ENCODE measurements around the gene KIAA1671.
A peak's percentile ranks its signal among the peaks of the same experiment; 100 is the strongest.

KIAA1671 gene

DNA sequence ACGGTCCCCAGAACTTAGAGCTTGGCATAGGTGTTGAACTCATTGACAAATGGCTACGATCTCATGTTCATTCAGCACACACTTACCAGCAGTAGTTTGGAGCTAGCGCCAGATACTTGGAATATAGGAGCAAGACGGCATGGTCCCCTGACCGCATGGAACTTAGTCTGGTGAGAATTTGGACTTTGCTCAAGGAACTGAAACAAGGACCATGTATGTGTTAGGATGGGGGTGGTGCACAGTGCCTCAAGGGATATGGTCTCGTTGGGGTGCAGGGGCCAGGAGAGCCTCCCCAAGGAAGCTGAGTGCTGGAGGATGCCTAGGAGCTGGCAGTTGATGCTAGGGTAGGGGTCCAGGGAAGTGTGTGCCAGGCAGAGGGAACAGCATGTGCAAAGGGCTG, 119.2 kb downstream of the KIAA1671 start:
- in situ Hi-C loops (cut with MboI; ENCODE audit: low pct_unique_long_range_greater_than_20kb, low sequenced_read_pairs), result no loop called here
- DNase-seq, result no peak

DNA sequence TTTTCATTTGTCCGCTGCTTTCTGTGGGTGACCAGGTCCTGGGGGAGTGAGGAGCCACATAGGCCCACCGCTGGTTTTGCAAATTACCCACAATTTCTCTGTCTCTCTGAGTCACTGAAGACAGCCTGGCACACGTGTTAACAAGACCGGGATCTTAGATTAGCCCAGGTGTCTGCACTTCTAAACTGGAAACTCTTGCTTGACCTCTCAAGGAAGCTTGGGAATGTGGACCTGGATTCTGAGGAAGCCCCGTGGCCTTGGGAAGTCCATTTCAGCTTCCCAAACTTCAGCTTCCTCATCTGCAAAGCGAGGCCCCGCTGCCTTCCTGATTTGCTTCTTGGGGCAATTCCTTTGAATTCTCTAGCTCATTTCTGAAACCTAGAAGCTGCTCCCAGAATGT, 119.9 kb downstream of the KIAA1671 start:
- in situ Hi-C loops (cut with MboI; ENCODE audit: low pct_unique_long_range_greater_than_20kb, low sequenced_read_pairs), result no loop called here
- DNase-seq, result no peak

DNA sequence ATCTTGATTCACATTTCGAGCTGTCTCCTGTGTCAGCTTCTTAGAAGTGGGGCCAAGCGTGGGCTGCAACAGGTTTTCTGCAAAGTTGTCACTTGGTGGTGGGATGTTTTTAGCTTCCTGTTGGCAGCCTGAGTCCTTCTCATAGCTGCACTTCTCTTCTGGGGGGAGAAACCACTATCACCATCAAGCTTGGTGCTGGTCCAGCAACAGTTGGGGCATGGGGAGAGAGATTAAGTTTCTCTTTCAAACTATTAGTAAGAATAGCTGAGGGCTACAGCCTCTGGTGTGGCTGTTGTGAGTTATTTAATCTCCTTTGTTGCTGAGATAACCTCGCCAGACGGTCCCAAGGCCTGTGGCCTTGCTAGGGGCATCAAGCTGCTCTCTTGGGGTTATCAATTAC, 123.8 kb downstream of the KIAA1671 start:
- in situ Hi-C loops (cut with MboI; ENCODE audit: low pct_unique_long_range_greater_than_20kb, low sequenced_read_pairs), result no loop called here

DNA sequence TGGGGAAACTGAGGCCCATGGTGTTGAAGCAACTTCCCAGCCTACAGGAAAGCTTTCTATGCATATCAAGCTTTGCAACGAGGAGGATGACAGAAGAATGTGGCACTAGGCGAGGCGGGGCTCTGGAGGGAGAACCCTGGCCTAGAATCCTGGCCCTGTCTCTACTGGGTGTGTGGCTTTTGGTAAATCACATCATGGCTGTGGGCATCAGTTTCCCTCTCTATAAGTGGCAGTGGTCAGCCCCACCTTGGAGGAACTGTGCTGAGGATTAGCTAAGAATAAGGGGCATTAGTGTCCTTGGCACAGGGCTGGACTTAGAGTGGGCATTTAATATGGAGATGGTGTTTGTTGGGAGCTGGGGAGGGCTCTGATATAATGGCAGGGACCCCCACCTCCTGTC, 124.5 kb downstream of the KIAA1671 start:
- no peak for DNase-seq
- in situ Hi-C loops (cut with MboI; ENCODE audit: low pct_unique_long_range_greater_than_20kb, low sequenced_read_pairs), result no loop called here

More for the DNA sequence above, 123.8 kb downstream of the KIAA1671 start:
- no peak for DNase-seq

- in situ Hi-C loops (cut with MboI; ENCODE audit: low pct_unique_long_range_greater_than_20kb, low sequenced_read_pairs), result no loop called here
- no peak for DNase-seq
Observed at GRCh38 chr22:25077964-25078363, 125.4 kb downstream of the KIAA1671 start.

DNA sequence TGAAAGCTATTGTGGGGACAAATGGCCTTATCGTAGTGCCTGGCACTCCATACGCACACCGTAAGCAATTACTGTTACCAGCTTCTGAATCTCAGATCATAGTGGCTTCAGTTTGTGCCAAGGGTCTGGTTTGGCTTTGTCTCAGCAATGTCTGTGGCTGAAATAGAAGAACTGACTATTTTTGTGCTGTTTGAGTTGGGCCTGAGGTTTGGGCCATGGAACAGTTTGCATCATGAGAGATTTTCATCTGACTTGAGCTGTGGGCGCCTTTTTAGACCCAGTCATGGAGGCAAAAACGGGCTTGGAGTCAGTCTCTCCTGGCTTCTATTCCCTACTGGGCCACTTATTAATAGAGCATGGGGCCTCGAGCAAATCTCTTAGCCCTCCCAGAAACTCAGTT, 126.1 kb downstream of the KIAA1671 start:
- no peak for DNase-seq
- in situ Hi-C loops (cut with MboI; ENCODE audit: low pct_unique_long_range_greater_than_20kb, low sequenced_read_pairs), result no loop called here

DNA sequence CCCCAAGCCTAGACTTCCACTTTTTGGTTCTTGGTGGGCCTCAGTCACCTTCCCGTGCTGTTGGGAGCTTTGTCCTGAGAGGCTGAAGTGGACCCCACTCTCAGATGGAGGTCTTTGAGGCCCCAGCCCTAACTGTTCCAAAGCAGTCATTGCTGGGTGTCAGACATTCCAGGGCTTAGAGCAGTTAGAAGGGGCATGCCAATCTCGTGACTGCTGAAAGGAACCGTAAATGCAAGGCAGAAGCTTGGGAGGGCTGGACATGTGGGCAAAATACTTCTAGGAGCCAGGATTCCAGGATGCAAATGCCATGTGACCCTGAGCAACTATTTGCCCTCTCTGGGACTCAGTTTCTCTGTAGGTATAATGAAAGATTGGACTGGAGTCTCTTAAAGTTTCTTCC, 128.3 kb downstream of the KIAA1671 start:
- in situ Hi-C loops (cut with MboI; ENCODE audit: low pct_unique_long_range_greater_than_20kb, low sequenced_read_pairs), result no loop called here
- DNase-seq, result no peak

GRCh38 chr22:25081409-25081824, 128.9 kb downstream of the KIAA1671 start:
- in situ Hi-C loops (cut with MboI; ENCODE audit: low pct_unique_long_range_greater_than_20kb, low sequenced_read_pairs), result no loop called here
- peak; percentile 29 for DNase-seq

DNA sequence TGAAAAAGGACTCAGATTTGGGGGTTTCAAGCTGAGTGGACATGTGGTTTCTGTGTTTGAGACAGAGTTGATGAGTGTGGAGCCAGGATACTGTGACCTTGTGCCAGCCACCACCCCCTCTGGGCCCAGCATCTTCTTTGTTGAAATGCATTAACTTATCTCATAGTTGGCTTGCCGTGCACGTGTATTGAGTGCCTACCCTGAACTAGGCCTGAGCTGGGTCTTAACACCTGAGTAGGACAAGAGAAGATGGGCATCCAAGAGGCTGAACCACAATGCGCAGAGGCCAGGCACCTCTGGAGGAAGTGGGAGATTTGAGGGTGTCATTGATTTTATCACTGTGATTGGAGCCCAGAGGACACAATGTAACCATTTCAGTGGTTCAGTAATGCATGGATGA, 129.6 kb downstream of the KIAA1671 start:
- in situ Hi-C loops (cut with MboI; ENCODE audit: low pct_unique_long_range_greater_than_20kb, low sequenced_read_pairs), result no loop called here

DNA sequence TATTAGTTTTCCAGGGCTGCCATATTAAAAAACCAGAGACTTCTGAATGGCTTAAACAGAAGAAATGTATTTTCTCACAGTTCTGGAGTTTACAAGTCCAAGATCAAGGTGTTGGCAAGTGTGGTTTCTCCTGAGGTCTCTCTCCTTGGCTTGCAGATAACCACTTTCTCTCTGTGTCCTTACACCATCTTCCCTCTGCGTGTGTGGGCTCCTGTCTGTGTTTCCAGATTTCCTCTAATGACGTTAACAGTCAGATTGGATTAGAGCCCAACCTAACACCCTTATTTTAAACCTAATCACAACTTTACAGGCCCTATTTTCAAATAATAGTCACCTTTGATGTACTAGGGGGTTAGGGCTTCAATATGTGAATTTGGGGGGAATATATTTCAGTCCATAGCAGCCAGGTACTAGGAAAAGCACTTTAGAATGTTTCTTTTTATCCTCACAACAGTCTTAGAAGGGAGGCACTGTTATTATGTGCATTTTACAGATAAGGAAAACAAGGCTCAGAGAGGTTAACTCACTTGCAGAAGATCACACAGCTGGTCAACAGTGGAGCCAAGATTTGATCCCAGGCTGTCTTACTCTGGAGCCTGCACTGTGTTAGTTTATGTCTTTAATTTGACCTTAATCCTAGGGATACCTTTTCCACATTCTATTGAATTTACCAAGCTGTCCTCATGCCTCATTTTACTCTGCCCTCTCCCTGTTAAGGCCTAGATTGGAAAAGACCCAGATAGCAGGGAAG, 130.7 kb downstream of the KIAA1671 start:
- no peak for DNase-seq
- in situ Hi-C loops (cut with MboI; ENCODE audit: low pct_unique_long_range_greater_than_20kb, low sequenced_read_pairs), result no loop called here

More for the DNA sequence above, 129.6 kb downstream of the KIAA1671 start:
- DNase-seq, result no peak

DNA sequence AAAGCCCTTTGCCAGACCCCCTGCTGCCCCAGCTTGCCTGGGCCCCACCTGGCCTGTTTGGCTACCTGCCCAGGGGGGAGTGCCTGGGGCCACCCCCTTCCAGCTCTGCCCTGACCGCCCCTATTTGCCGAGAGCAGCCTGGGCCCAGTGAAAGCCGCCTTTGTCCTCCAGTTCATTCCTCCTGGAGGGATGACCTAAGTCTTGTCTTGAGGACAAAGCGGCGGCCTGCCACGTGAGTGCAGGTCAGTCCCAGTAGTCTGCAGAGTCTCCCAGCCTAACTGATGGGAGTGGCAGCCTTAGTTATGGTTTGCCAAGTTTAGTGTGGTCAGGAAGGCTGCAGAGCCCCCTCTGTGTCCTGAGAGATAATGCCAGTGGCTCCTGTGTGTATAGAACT, 131.3 kb downstream of the KIAA1671 start:
- in situ Hi-C loops (cut with MboI; ENCODE audit: low pct_unique_long_range_greater_than_20kb, low sequenced_read_pairs), result no loop called here
- no peak for DNase-seq

DNA sequence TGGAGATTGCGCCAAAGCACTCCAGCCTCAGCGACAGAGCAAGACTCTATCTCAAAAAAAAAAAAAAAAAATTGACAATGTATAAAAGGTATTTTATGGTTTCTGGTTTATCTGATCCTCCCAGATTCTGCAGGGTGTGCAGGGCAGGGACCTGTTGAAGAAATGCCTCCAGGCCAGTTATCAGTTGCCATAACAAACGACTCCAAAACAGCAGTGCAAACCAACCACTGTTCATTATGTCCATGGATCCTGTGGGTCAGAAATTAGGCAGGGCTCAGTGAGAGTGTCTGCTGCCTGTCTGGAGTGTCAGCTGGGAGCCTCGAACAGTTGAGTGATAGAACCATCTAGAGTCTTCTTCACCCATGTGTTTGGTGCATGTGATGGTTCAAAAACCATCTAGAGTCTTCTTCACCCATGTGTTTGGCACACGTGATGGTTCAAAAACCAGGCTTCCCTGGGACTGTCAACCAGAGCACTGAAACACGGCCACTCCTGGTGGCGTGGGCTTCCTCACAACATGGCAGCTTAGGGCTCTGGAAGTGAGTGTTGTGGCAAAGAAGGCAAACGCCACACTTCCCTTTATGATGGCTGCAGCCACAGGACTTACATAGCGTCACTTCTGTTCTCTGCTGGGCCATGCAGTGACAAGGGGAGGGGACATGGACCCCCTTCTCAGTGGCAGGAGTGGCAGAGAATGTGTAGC, 132.0 kb downstream of the KIAA1671 start:
- in situ Hi-C loops (cut with MboI; ENCODE audit: low pct_unique_long_range_greater_than_20kb, low sequenced_read_pairs), result no loop called here
- no peak for DNase-seq

GRCh38 chr22:25085156-25085555, 132.6 kb downstream of the KIAA1671 start:
- DNase-seq, result no peak
- in situ Hi-C loops (cut with MboI; ENCODE audit: low pct_unique_long_range_greater_than_20kb, low sequenced_read_pairs), result no loop called here

- DNase-seq, result no peak
- in situ Hi-C loops (cut with MboI; ENCODE audit: low pct_unique_long_range_greater_than_20kb, low sequenced_read_pairs), result no loop called here
Observed at GRCh38 chr22:25085930-25086901, 133.7 kb downstream of the KIAA1671 start.

DNA sequence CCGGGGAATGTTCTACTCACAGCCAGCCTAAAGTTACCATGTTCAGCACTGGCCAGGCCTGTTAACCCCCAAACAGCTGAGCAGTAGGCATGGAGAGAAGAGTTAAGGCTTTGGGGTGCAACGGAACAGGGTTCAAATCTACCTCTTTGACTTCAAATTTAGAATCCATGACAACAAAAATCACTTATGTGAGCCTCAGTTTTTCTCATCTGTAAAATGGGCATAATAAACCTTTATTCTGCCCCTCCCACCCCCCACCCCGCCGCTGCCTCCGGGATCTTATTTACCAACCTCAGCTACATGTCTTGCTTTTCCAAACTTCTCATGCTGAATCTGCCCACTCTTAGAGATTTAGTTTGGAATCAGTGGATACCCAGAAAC, 134.4 kb downstream of the KIAA1671 start:
- in situ Hi-C loops (cut with MboI; ENCODE audit: low pct_unique_long_range_greater_than_20kb, low sequenced_read_pairs), result no loop called here

DNA sequence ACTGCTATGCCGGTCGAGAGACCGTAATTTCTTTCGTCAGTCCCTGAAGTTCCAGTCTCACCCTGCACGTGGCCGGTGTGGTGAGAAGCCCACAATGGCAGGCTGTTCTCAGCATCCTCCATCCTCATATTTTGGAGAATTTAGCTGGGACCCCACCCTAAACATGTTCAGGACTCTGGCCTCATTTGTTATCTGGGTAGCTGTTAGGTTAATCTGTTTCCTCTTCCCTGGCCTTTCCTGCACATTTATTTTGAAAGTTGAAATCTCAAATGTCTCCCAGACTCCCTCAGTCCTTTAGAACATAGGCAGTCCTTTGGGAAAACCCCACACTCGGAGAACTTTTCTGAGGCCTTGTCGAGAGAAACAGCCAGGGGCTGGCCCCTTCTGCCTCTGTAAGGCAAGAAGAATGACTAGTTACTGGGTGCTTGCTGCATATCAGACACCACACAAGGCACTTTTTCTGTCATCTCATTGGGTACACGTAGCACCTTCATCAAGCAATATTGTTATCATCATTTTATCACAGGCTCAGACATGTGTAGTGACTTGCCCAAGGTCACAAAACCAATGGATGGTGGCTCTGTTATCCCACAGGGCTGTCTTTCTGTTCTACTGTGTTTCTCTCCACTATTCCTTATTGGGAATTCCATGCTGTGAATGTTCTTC, 137.8 kb downstream of the KIAA1671 start:
- in situ Hi-C loops (cut with MboI; ENCODE audit: low pct_unique_long_range_greater_than_20kb, low sequenced_read_pairs), result no loop called here
- DNase-seq, result no peak

More for the DNA sequence above, 134.4 kb downstream of the KIAA1671 start:
- DNase-seq, result no peak

DNA sequence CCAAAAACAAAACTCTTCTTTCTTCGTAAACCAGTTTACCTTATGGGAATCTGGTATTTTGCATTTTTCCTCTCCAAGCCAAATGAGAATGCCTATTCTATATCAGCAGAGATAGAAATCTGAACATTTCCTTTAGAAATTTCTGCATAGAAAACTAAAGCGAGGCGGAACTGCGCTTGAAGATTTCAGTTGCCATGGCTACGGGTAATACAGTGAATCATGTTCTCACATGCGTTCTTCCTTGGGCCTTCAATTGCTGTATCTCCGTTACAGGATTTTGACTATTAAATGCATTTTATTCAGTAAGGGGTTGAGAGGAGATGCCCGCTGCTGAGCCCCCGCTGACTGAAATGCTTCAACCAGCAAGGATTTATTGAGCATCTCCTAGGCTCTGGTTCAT, 138.9 kb downstream of the KIAA1671 start:
- in situ Hi-C loops (cut with MboI; ENCODE audit: low pct_unique_long_range_greater_than_20kb, low sequenced_read_pairs), result no loop called here
- DNase-seq, result no peak

- in situ Hi-C loops (cut with MboI; ENCODE audit: low pct_unique_long_range_greater_than_20kb, low sequenced_read_pairs), result no loop called here
- DNase-seq, result no peak
Observed at GRCh38 chr22:25092119-25092518, 139.6 kb downstream of the KIAA1671 start.

DNA sequence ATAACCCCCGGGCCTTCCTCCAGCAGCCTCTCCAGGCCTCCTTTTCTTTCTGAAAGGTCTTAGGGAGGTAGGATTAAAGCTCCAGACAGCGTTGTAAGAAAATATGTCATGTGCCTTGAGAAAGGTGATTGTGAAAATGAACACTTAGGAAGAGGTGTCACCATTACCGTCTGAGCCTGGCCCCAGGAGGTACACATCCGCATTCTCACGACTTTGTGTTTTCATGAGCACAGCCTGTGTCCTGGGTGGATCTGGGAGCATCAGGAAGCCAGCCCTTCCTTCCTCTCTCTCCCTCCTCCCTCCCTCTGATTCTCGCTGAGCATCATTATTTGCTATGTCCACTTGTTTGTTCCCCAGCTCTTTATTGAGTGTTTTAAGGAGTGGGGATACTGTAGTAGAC, 142.1 kb downstream of the KIAA1671 start:
- in situ Hi-C loops (cut with MboI; ENCODE audit: low pct_unique_long_range_greater_than_20kb, low sequenced_read_pairs), result no loop called here
- DNase-seq, result no peak
